Stimulated activated naive CD4-positive, alpha-beta T cell (primary cell): ENCODE data around the gene OVOL1.
A peak's percentile ranks its signal among the peaks of the same experiment; 100 is the strongest.
"Not testable (repeated sequence)": the region's sequence is repeated elsewhere in the genome, so short reads cannot be mapped to it uniquely, and the experiment has no call there.

Source experiments
- DNase-seq, 6 experiments: peaks; one replicate each; lab custom pipeline; 2025; lab: John Stamatoyannopoulos, UW

Gene OVOL1

GRCh38 chr11:65816696-65817095 lies 29.8 kb downstream of the OVOL1 start:
- DNase-seq, result no peak

- DNase-seq, result peak in 1 of 6 experiments; percentile 21
Observed at GRCh38 chr11:65817312-65817834, 30.5 kb downstream of the OVOL1 start.

GRCh38 chr11:65817835-65818680 lies 31.2 kb downstream of the OVOL1 start:
- DNase-seq, result peak; percentile 73 to 93 (median 90)

GRCh38 chr11:65821107-65821506 lies 34.2 kb downstream of the OVOL1 start:
- no peak for DNase-seq

GRCh38 chr11:65822776-65823528 lies 36.1 kb downstream of the OVOL1 start:
- no peak for DNase-seq

- DNase-seq, result no peak
Observed at GRCh38 chr11:65826984-65827735, 40.3 kb downstream of the OVOL1 start.

- no peak for DNase-seq
Observed at GRCh38 chr11:65829459-65829858, 42.6 kb downstream of the OVOL1 start.

- DNase-seq, result not testable (repeated sequence)
Observed at GRCh38 chr11:65832231-65832630, 45.4 kb downstream of the OVOL1 start.

GRCh38 chr11:65833297-65834030 lies 46.6 kb downstream of the OVOL1 start, which contains the start of gene SNX32:
Gene SNX32, plus strand, starts transcription at chr11:65833963. Its CDS starts 103 bp downstream, at chr11:65834066.
- peak; percentile 86 to 93 (median 93) for DNase-seq

- no peak for DNase-seq
Observed at GRCh38 chr11:65834202-65834601, 47.3 kb downstream of the OVOL1 start.

- DNase-seq, result no peak
Observed at GRCh38 chr11:65842144-65842543, 55.3 kb downstream of the OVOL1 start.

- DNase-seq, result no peak
Observed at GRCh38 chr11:65843811-65844210, 56.9 kb downstream of the OVOL1 start.

GRCh38 chr11:65844231-65844872 lies 57.5 kb downstream of the OVOL1 start:
- DNase-seq, result no peak
